Neural progenitor cell (in vitro differentiated cells): ENCODE data around the gene KASH5.

ENCODE experiments used
- EZH2 ChIP-seq: fragments of 200-600 bp; sonication (generic); IDR thresholded peaks from 2 replicates; pipeline ENCODE4 v1.6.1; 2017; ENCODE audit warnings: antibody characterized with exemption, mild to moderate bottlenecking, moderate library complexity
- EZH2phosphoT487 ChIP-seq: fragments of 200-600 bp; sonication (generic); IDR thresholded peaks from 2 replicates; pipeline ENCODE4 v1.6.1; 2017; ENCODE audit warnings: antibody characterized with exemption
- TF ChIP-seq, protein P1 (sequence below): fragments of 200-600 bp; sonication (generic); IDR thresholded peaks from 2 replicates; pipeline ENCODE4 v1.5.1; 2017; ENCODE audit warnings: antibody characterized with exemption, mild to moderate bottlenecking

DNA sequence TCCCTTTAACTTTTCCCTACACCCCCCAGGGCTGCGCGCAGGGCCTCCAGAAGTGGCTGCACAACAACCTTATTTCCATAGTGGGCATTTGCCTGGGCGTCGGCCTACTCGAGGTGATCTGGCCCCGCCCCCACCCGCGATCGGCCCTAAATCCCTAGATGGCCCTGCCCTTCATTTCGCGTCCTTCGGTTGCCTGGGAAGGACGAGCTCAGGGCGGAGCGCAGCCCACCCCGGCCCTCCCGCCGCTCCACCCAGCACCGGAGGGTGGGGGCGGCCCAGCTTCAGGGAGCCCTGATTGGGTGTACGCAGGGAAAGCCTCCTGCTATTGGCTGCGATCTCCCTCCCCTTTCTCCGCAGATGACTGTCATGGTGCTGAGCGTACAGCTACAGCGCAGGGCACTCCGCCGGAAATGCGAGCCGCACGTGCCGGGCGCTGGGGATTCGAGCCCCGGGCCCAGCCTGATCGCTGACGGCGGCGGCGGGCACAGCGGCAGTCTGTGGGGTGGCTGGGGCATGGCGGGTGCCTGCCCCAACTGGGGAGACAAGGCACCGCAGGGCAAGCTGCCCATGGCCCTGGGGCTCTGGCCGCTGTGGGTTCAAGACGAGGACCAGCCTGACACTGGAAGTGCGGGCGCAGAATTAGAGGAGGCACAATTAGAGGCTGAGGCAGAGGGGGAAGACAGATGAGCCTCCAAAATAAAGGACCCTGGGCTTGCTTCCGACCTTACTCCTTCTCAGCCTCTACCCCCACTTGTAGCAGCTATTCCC is 48.6 kb upstream of the KASH5 start:
- TF ChIP-seq EZH2 = no peak
- TF ChIP-seq, protein P1, sequence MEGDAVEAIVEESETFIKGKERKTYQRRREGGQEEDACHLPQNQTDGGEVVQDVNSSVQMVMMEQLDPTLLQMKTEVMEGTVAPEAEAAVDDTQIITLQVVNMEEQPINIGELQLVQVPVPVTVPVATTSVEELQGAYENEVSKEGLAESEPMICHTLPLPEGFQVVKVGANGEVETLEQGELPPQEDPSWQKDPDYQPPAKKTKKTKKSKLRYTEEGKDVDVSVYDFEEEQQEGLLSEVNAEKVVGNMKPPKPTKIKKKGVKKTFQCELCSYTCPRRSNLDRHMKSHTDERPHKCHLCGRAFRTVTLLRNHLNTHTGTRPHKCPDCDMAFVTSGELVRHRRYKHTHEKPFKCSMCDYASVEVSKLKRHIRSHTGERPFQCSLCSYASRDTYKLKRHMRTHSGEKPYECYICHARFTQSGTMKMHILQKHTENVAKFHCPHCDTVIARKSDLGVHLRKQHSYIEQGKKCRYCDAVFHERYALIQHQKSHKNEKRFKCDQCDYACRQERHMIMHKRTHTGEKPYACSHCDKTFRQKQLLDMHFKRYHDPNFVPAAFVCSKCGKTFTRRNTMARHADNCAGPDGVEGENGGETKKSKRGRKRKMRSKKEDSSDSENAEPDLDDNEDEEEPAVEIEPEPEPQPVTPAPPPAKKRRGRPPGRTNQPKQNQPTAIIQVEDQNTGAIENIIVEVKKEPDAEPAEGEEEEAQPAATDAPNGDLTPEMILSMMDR = no peak
- TF ChIP-seq EZH2phosphoT487 = no peak
